NK-92 (cell line): ENCODE data around the gene CCDC92B.
"Not testable (repeated sequence)": the region's sequence is repeated elsewhere in the genome, so short reads cannot be mapped to it uniquely, and the experiment has no call there.

Source experiments
- DNase-seq: peaks from one replicate; lab custom pipeline; 2025; ENCODE audit not compliant: unreplicated experiment; lab: John Stamatoyannopoulos, UW

The CCDC92B gene

GRCh38 chr17:2704890-2705248, 44.6 kb downstream of the CCDC92B start:
- no peak for DNase-seq

- no peak for DNase-seq
Measured at GRCh38 chr17:2704031-2704889, 45.2 kb downstream of the CCDC92B start.

- DNase-seq, result no peak
Measured at GRCh38 chr17:2703606-2704005, 45.8 kb downstream of the CCDC92B start.

- DNase-seq, result no peak
Measured at GRCh38 chr17:2703181-2703580, 46.3 kb downstream of the CCDC92B start.

- DNase-seq, result no peak
Measured at GRCh38 chr17:2701996-2702741, 47.3 kb downstream of the CCDC92B start.

- no peak for DNase-seq
Measured at GRCh38 chr17:2701161-2701995, 48.1 kb downstream of the CCDC92B start.

- no peak for DNase-seq
Measured at GRCh38 chr17:2700491-2701141, 48.8 kb downstream of the CCDC92B start.

- no peak for DNase-seq
Measured at GRCh38 chr17:2700030-2700490, 49.4 kb downstream of the CCDC92B start.

- not testable (repeated sequence) for DNase-seq
Measured at GRCh38 chr17:2699216-2699805, 50.1 kb downstream of the CCDC92B start.

- no peak for DNase-seq
Measured at GRCh38 chr17:2697611-2698162, 51.8 kb downstream of the CCDC92B start.

GRCh38 chr17:2695961-2696760, 53.3 kb downstream of the CCDC92B start:
- no peak for DNase-seq

- no peak for DNase-seq
Measured at GRCh38 chr17:2695243-2695960, 54.0 kb downstream of the CCDC92B start.

GRCh38 chr17:2694381-2695242, 54.8 kb downstream of the CCDC92B start:
- DNase-seq, result no peak

- DNase-seq, result no peak
Measured at GRCh38 chr17:2693561-2694380, 55.7 kb downstream of the CCDC92B start.

GRCh38 chr17:2692781-2693135, 56.7 kb downstream of the CCDC92B start:
- DNase-seq, result no peak

GRCh38 chr17:2691965-2692780, 57.3 kb downstream of the CCDC92B start:
- no peak for DNase-seq
